Gastrocnemius medialis (tissue), 4 donors: Measurements from ENCODE around the gene CSAD.

Experiments used
- POLR2A ChIP-seq, 2 donors: fragments of 450-650 bp; IDR thresholded peaks; one replicate each; pipeline ENCODE4 v1.6.1; 2017; ENCODE audit warnings: antibody characterized with exemption in 2 of 2, mild to moderate bottlenecking in 2 of 2, moderate library complexity in 2 of 2
- TF ChIP-seq, protein P1 (sequence below), 5 experiments: fragments of 450-650 bp in 3 of 5; fragments of 200-600 bp in 2 of 5; sonication (generic) in 2 of 5; IDR thresholded peaks in 4 of 5; conservative IDR thresholded peaks in 1 of 5; 1 replicate in 4 of 5; 2 replicates in 1 of 5; pipeline ENCODE4 v1.5.1; 2016 to 2019; ENCODE audit warnings: antibody characterized with exemption in 5 of 5, mild to moderate bottlenecking in 3 of 5, moderate library complexity in 3 of 5

DNA sequence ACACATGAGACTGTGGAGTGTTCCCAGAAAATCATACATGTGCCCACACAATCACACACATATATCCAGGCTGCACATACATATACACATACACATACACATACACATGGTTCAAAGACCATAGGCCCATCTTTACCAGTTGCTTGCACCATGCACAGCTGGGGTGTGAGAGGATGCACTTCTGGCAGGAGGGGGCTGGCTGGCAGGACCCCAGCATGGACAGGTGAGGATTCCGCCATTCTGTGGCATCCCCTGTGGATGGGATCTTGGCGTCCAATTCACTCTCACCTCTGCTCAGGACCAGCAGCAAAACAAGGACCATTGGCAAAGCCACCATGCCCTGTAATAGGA is 19.4 kb upstream of the CSAD start:
- TF ChIP-seq, protein P1, sequence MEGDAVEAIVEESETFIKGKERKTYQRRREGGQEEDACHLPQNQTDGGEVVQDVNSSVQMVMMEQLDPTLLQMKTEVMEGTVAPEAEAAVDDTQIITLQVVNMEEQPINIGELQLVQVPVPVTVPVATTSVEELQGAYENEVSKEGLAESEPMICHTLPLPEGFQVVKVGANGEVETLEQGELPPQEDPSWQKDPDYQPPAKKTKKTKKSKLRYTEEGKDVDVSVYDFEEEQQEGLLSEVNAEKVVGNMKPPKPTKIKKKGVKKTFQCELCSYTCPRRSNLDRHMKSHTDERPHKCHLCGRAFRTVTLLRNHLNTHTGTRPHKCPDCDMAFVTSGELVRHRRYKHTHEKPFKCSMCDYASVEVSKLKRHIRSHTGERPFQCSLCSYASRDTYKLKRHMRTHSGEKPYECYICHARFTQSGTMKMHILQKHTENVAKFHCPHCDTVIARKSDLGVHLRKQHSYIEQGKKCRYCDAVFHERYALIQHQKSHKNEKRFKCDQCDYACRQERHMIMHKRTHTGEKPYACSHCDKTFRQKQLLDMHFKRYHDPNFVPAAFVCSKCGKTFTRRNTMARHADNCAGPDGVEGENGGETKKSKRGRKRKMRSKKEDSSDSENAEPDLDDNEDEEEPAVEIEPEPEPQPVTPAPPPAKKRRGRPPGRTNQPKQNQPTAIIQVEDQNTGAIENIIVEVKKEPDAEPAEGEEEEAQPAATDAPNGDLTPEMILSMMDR (IDR thresholded peaks at IDR 0.05 in 4 of 5, conservative IDR thresholded peaks at IDR 0.05 in 1 of 5): no peak
- no peak for TF ChIP-seq POLR2A (IDR thresholded peaks at IDR 0.05)
